Hepatocyte (in vitro differentiated cells): ENCODE results near the gene SGMS1. TPM values are rescaled to one million over a fixed set of nuclear protein-coding genes. Genes with fewer than 3 reads are reported as not detected.
A peak's percentile ranks its signal among the peaks of the same experiment; 100 is the strongest.

ENCODE experiments used
- DNase-seq: peaks from one replicate; pipeline ENCODE4 v3.0.0-alpha.2; 2016; ENCODE audit warnings: low spot score
- H2AFZ ChIP-seq: fragments of 200-600 bp; sonication (generic); 2 replicates; pipeline ENCODE4 v1.6.0; 2016; ENCODE audit warnings: antibody characterized with exemption, mild to moderate bottlenecking
- H3K27ac ChIP-seq: fragments of 200-600 bp; sonication (generic); 2 replicates; pipeline ENCODE4 v1.5.1; 2016; ENCODE audit warnings: mild to moderate bottlenecking
- H3K27me3 ChIP-seq: fragments of 200-600 bp; sonication (generic); 2 replicates; pipeline ENCODE4 v1.6.1; 2016
- H3K36me3 ChIP-seq: fragments of 200-600 bp; sonication (generic); replicated peaks from 2 replicates; pipeline ENCODE4 v1.5.1; 2016; ENCODE audit warnings: low read depth; ENCODE audit not compliant: insufficient read depth
- H3K4me1 ChIP-seq: fragments of 200-600 bp; sonication (generic); 2 replicates; pipeline ENCODE4 v1.5.1; 2016; ENCODE audit warnings: mild to moderate bottlenecking, moderate library complexity; ENCODE audit not compliant: insufficient read depth
- H3K4me2 ChIP-seq: fragments of 200-600 bp; sonication (generic); 2 replicates; pipeline ENCODE4 v1.6.0; 2016
- H3K4me3 ChIP-seq: fragments of 200-600 bp; sonication (generic); 2 replicates; pipeline ENCODE4 v1.5.1; 2016; ENCODE audit warnings: mild to moderate bottlenecking
- H3K79me2 ChIP-seq: fragments of 200-600 bp; sonication (generic); 2 replicates; pipeline ENCODE4 v1.6.0; 2017; ENCODE audit warnings: mild to moderate bottlenecking
- H3K9me2 ChIP-seq: fragments of 200-600 bp; sonication (generic); replicated peaks from 2 replicates; pipeline ENCODE4 v1.6.0; 2017; ENCODE audit warnings: mild to moderate bottlenecking; ENCODE audit not compliant: insufficient read depth
- H3K9me3 ChIP-seq: fragments of 200-600 bp; sonication (generic); 2 replicates; pipeline ENCODE4 v1.5.1; 2016; ENCODE audit warnings: low read depth, mild to moderate bottlenecking
- H4K20me1 ChIP-seq: fragments of 200-600 bp; sonication (generic); 2 replicates; pipeline ENCODE4 v1.6.0; 2016; ENCODE audit warnings: mild to moderate bottlenecking; ENCODE audit not compliant: insufficient read depth, poor library complexity, severe bottlenecking
- EZH2 ChIP-seq: fragments of 200-600 bp; sonication (generic); IDR thresholded peaks from 2 replicates; pipeline ENCODE4 v1.6.1; 2016; ENCODE audit warnings: antibody characterized with exemption, mild to moderate bottlenecking, borderline replicate concordance
- EZH2phosphoT487 ChIP-seq: fragments of 200-600 bp; sonication (generic); IDR thresholded peaks from one replicate; pipeline ENCODE4 v1.6.1; 2018; ENCODE audit warnings: antibody characterized with exemption, mild to moderate bottlenecking, low read depth, moderate library complexity; ENCODE audit not compliant: unreplicated experiment, severe bottlenecking
- WGBS: methylation state at CpG from one replicate; pipeline ENCODE4 v1.1.6; 2016; ENCODE audit warnings: low lambda C conversion rate; ENCODE audit errors: missing lambda C conversion rate; 5-methylcytosine and 5-hydroxymethylcytosine counted together
- polyA plus RNA-seq: library from polyadenylated mRNA; unstranded; fragments of >200 nt; fragmentation: Nextera tagmentation; extraction: Ambion mirVana; gene quantifications from 2 replicates; pipeline ENCODE4 v1.2.1, GENCODE V29; 2016
- total RNA-seq: library from RNA; depleted of rRNA; stranded (reverse); fragments of >200 nt; gene quantifications from 2 replicates; pipeline ENCODE4 v1.2.3, GENCODE V29; 2014
- TF ChIP-seq, protein P1 (sequence below): fragments of 200-600 bp; sonication (generic); IDR thresholded peaks from 2 replicates; pipeline ENCODE4 v1.5.1; 2016; ENCODE audit warnings: antibody characterized with exemption, mild to moderate bottlenecking; ENCODE audit not compliant: poor library complexity

The SGMS1 gene
- total and polyA plus RNA-seq, 2 experiments from 2014 or later, result 28.1 to 87.8 TPM

- Histone ChIP-seq H3K4me3 (no peak overlapping the region), H3K36me3 (no peaks in the 10 kb centered on the region), H2AFZ (no peak overlapping the region), H3K27me3 (no peaks in the 10 kb centered on the region), H4K20me1 (no peaks in the 10 kb centered on the region), H3K27ac (peak overlapping the region; percentile 57), H3K9me3 (no peaks in the 10 kb centered on the region), H3K9me2 (no peaks in the 10 kb centered on the region), H3K4me2 (no peak overlapping the region), H3K79me2 (peaks cover 15% of the 10 kb centered on the region), H3K4me1 (peaks cover 7% of the 10 kb centered on the region)
- DNase-seq, result no peak
- TF ChIP-seq EZH2, result no peak
- no peak for TF ChIP-seq EZH2phosphoT487
- TF ChIP-seq, protein P1, sequence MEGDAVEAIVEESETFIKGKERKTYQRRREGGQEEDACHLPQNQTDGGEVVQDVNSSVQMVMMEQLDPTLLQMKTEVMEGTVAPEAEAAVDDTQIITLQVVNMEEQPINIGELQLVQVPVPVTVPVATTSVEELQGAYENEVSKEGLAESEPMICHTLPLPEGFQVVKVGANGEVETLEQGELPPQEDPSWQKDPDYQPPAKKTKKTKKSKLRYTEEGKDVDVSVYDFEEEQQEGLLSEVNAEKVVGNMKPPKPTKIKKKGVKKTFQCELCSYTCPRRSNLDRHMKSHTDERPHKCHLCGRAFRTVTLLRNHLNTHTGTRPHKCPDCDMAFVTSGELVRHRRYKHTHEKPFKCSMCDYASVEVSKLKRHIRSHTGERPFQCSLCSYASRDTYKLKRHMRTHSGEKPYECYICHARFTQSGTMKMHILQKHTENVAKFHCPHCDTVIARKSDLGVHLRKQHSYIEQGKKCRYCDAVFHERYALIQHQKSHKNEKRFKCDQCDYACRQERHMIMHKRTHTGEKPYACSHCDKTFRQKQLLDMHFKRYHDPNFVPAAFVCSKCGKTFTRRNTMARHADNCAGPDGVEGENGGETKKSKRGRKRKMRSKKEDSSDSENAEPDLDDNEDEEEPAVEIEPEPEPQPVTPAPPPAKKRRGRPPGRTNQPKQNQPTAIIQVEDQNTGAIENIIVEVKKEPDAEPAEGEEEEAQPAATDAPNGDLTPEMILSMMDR, result no peak
- 100% methylated on average over 3 of the region's 3 CpGs for WGBS
Measured at GRCh38 chr10:50512743-50513416, 110.9 kb downstream of the SGMS1 start.

- H3K27ac ChIP-seq, result peak overlapping the region; percentile 57
- 69% methylated on average over 1 of the region's 1 CpG for WGBS
- no peak overlapping the region for H3K4me2 ChIP-seq
- no peaks in the 10 kb centered on the region for H4K20me1 ChIP-seq
- peaks cover 22% of the 10 kb centered on the region for H3K79me2 ChIP-seq
- H3K4me3 ChIP-seq, result no peak overlapping the region
- no peaks in the 10 kb centered on the region for H3K36me3 ChIP-seq
- TF ChIP-seq EZH2 (no peak), EZH2phosphoT487 (no peak)
- TF ChIP-seq, protein P1, result no peak
- no peaks in the 10 kb centered on the region for H3K9me2 ChIP-seq
- no peak for DNase-seq
- H3K4me1 ChIP-seq, result peaks cover 7% of the 10 kb centered on the region
- H3K9me3 ChIP-seq, result no peaks in the 10 kb centered on the region
- H3K27me3 ChIP-seq, result no peaks in the 10 kb centered on the region
- no peak overlapping the region for H2AFZ ChIP-seq
Measured at GRCh38 chr10:50512214-50512595, 111.6 kb downstream of the SGMS1 start.

DNA sequence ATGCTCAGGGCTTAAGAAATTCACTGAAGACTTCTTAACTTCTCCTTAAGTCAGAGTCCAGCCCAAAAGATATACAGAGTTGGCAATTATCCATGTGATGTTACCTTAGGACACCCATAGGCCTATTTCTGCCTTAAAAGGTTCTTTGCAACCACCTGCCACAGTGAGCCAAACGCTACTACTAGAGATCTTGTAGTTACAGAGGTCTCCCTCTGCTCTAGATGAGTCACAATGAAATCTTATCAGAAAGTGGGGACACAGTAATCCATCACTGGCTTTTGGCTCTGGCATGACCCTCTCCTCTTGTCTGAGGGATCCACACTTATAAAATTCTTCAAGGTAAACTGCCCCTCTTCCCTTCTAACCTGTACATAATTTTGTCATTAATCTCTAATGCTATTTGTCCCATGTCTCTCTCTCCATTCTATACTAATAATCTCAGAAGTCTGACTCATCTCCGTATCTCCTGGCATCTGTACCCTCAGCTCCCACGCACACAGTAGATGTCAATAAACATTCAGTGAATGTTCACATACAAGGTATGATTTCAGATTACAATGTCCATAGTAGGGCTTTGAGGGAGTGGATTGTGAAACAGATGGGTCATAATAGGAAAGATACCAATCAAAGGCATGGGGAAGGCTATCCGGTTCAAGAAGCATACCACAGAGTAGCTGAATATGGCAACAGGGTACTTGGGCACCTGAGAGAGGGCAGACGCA is 112.1 kb downstream of the SGMS1 start:
- H3K27ac ChIP-seq, result peak overlapping the region; percentile 57
- H3K79me2 ChIP-seq, result peaks cover 23% of the 10 kb centered on the region
- H2AFZ ChIP-seq, result no peak overlapping the region
- H3K4me3 ChIP-seq, result no peak overlapping the region
- no peak overlapping the region for H3K4me2 ChIP-seq
- H3K9me3 ChIP-seq, result no peaks in the 10 kb centered on the region
- H3K9me2 ChIP-seq, result no peaks in the 10 kb centered on the region
- H3K4me1 ChIP-seq, result peaks cover 7% of the 10 kb centered on the region
- H3K27me3 ChIP-seq, result no peaks in the 10 kb centered on the region
- no peaks in the 10 kb centered on the region for H3K36me3 ChIP-seq
- peak; percentile 31 for DNase-seq
- no peaks in the 10 kb centered on the region for H4K20me1 ChIP-seq
- TF ChIP-seq EZH2 (no peak), EZH2phosphoT487 (no peak)
- TF ChIP-seq, protein P1, result no peak
- 66% methylated on average over 5 of the region's 5 CpGs for WGBS
